HG03378 (cell line): ENCODE measurements around the gene TTLL13.

Source experiments
- ATAC-seq: cut with Tn5 transposase; IDR thresholded peaks from one replicate; pipeline ENCODE4 v1.9.1; 2021; ENCODE audit warnings: mild to moderate bottlenecking, moderate library complexity; ENCODE audit not compliant: unreplicated experiment

The TTLL13 gene

GRCh38 chr15:90213818-90214204, 35.5 kb upstream of the TTLL13 start:
- ATAC-seq: no peak

GRCh38 chr15:90214553-90215196, 34.7 kb upstream of the TTLL13 start:
- ATAC-seq: no peak

GRCh38 chr15:90217671-90218394, 31.5 kb upstream of the TTLL13 start:
- no peak for ATAC-seq

GRCh38 chr15:90219421-90220141, 29.8 kb upstream of the TTLL13 start:
- ATAC-seq: no peak

GRCh38 chr15:90221246-90221900, 28.0 kb upstream of the TTLL13 start:
- ATAC-seq: no peak

- ATAC-seq: no peak
Observed at GRCh38 chr15:90222547-90222946, 26.8 kb upstream of the TTLL13 start.

- no peak for ATAC-seq
Observed at GRCh38 chr15:90223441-90224165, 25.8 kb upstream of the TTLL13 start.

- ATAC-seq: no peak
Observed at GRCh38 chr15:90225047-90225446, 24.3 kb upstream of the TTLL13 start.

GRCh38 chr15:90225504-90226234, 23.7 kb upstream of the TTLL13 start:
- ATAC-seq: no peak

- ATAC-seq: no peak
Observed at GRCh38 chr15:90227336-90227735, 22.0 kb upstream of the TTLL13 start.

- no peak for ATAC-seq
Observed at GRCh38 chr15:90227816-90228772, 21.3 kb upstream of the TTLL13 start.

- no peak for ATAC-seq
Observed at GRCh38 chr15:90228960-90229359, 20.4 kb upstream of the TTLL13 start.

- ATAC-seq: no peak
Observed at GRCh38 chr15:90230071-90230494, 19.3 kb upstream of the TTLL13 start.

GRCh38 chr15:90230610-90231009, 18.7 kb upstream of the TTLL13 start:
- no peak for ATAC-seq

GRCh38 chr15:90231028-90232017, 18.0 kb upstream of the TTLL13 start:
- no peak for ATAC-seq

GRCh38 chr15:90232196-90232595, 17.2 kb upstream of the TTLL13 start:
- no peak for ATAC-seq

GRCh38 chr15:90232941-90233386, 16.4 kb upstream of the TTLL13 start:
- ATAC-seq: no peak
